NT2/D1 (cell line): Measurements from ENCODE around the gene SLC13A3.

Experiments used
- SUZ12 ChIP-seq: IDR thresholded peaks from 2 replicates; pipeline ENCODE4 v1.6.1; 2011; ENCODE audit not compliant: insufficient read length, insufficient read depth; ENCODE audit errors: extremely low read depth
- YY1 ChIP-seq: IDR thresholded peaks from 2 replicates; pipeline ENCODE4 v1.6.1; 2011; ENCODE audit not compliant: insufficient read length, insufficient read depth

- TF ChIP-seq SUZ12 = no peak
- TF ChIP-seq YY1 = no peak
Observed at GRCh38 chr20:46638134-46638897, 12.9 kb downstream of the SLC13A3 start.
